ENCODE measurements around the gene SKA3. TPM values are rescaled to one million over a fixed set of nuclear protein-coding genes. Genes with fewer than 3 reads are reported as not detected.
"Not testable (repeated sequence)": the region's sequence is repeated elsewhere in the genome, so short reads cannot be mapped to it uniquely, and the experiment has no call there.

Gene SKA3
- total and polyA plus RNA-seq, 7 donors: 0.33 to 6.7 (median 0.78) TPM; not detected in 1

- Histone ChIP-seq H3K27me3 (no peaks in the 10 kb centered on the region), H3K9me3 (peaks cover 0 to 10% (median 5%) of the 10 kb centered on the region in 4 donors), H3K4me1 (peaks cover 0 to 4% (median 2%) of the 10 kb centered on the region in 4 donors), H3K27ac (no peak overlapping the region), H3K4me3 (no peak overlapping the region), H3K36me3 (no peaks in the 10 kb centered on the region)
- intact Hi-C loops (cut with DNase I): no loop called here
- no peak for TF ChIP-seq POLR2A (IDR thresholded peaks at IDR 0.05)
- TF ChIP-seq CTCF (IDR thresholded peaks at IDR 0.05): no peak
- TF ChIP-seq EP300 (IDR thresholded peaks at IDR 0.05): no peak
- no peak for TF ChIP-seq POLR2AphosphoS5 (IDR thresholded peaks at IDR 0.05)
- WGBS, 2 donors: 43 to 50% methylated on average over 7 of the region's 7 CpGs
- DNase-seq: no peak
Observed at GRCh38 chr13:21218351-21219035, 42.1 kb upstream of the SKA3 start.

GRCh38 chr13:21216332-21216731 lies 40.0 kb upstream of the SKA3 start:
- peaks cover 0 to 4% (median 2%) of the 10 kb centered on the region in 4 donors for H3K4me1 ChIP-seq
- DNase-seq: no peak
- H3K4me3 ChIP-seq: no peak overlapping the region
- H3K27me3 ChIP-seq: no peaks in the 10 kb centered on the region
- intact Hi-C loops (cut with DNase I): no loop called here
- no peak overlapping the region for H3K27ac ChIP-seq
- 47 to 55% methylated on average over 13 of the region's 13 CpGs for WGBS, 2 donors
- TF ChIP-seq EP300 (IDR thresholded peaks at IDR 0.05): no peak
- no peak for TF ChIP-seq CTCF (IDR thresholded peaks at IDR 0.05)
- TF ChIP-seq POLR2A (IDR thresholded peaks at IDR 0.05): no peak
- TF ChIP-seq POLR2AphosphoS5 (IDR thresholded peaks at IDR 0.05): no peak
- no peaks in the 10 kb centered on the region for H3K36me3 ChIP-seq
- peaks cover 0 to 2% (median under 1%) of the 10 kb centered on the region in 4 donors for H3K9me3 ChIP-seq

DNA sequence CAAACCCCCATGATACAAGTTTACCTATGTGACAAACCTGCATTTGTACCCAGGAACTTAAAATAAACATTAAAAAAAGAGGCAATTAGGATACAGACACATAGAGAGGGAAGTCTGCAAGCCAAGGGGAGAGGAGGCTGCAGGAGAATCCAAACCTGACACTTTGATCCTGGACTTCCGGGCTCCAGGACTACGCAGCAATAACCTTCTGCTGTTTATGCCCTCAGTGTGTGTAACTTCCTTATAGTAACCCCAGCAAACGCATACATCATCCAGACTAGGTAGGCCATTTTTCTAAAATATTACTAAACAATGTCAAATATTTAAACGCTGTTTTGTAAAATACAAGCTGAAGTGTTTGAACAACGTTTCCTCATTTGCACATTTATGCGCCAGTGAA lies 39.1 kb upstream of the SKA3 start:
- H3K36me3 ChIP-seq; intact Hi-C loops (cut with DNase I); H3K27me3 ChIP-seq; DNase-seq; H3K9me3 ChIP-seq; H3K4me3 ChIP-seq; H3K27ac ChIP-seq; H3K4me1 ChIP-seq: not testable (repeated sequence)
- WGBS, 2 donors: 46 to 74% methylated on average over 6 of the region's 6 CpGs

DNA sequence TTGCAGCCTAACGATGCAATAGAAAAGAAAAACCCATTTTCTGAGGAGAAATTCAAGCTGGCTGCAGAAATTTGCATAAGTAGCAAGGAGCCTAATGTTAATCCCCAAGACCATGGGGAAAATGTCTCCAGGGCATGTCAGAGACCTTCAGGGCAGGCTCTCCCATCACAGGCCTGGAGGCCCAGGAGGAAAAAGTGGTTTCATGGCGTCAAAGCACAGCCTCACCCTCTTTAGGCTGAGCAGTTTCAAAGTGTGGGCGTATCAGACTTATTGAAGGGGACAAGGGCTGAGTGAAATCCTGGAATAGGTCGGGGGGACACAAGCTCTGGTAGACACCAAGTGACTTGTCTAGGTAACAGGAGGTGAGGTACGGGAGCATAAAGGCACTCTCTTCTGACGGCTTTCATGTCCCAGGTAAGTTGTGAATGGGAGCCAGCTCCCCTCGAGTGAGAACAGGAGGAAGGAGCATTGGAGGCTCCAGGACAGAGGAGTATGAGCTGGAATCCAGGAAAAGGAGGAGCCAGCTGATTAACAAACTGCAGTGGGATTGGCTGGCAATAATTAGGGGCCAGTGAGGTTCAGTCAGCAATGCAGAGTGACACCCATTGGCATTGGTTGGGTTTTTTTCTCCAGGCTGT lies 35.9 kb upstream of the SKA3 start:
- H3K4me3 ChIP-seq: no peak overlapping the region
- no peak for DNase-seq
- no peaks in the 10 kb centered on the region for H3K9me3 ChIP-seq
- intact Hi-C loops (cut with DNase I): no loop called here
- no peaks in the 10 kb centered on the region for H3K27me3 ChIP-seq
- H3K4me1 ChIP-seq: peaks cover 0 to 4% (median 2%) of the 10 kb centered on the region in 4 donors
- 80 to 88% methylated on average over 7 of the region's 7 CpGs for WGBS, 2 donors
- TF ChIP-seq CTCF (IDR thresholded peaks at IDR 0.05): no peak
- TF ChIP-seq EP300 (IDR thresholded peaks at IDR 0.05): no peak
- TF ChIP-seq POLR2AphosphoS5 (IDR thresholded peaks at IDR 0.05): no peak
- no peak for TF ChIP-seq POLR2A (IDR thresholded peaks at IDR 0.05)
- H3K27ac ChIP-seq: no peak overlapping the region
- H3K36me3 ChIP-seq: no peaks in the 10 kb centered on the region

DNA sequence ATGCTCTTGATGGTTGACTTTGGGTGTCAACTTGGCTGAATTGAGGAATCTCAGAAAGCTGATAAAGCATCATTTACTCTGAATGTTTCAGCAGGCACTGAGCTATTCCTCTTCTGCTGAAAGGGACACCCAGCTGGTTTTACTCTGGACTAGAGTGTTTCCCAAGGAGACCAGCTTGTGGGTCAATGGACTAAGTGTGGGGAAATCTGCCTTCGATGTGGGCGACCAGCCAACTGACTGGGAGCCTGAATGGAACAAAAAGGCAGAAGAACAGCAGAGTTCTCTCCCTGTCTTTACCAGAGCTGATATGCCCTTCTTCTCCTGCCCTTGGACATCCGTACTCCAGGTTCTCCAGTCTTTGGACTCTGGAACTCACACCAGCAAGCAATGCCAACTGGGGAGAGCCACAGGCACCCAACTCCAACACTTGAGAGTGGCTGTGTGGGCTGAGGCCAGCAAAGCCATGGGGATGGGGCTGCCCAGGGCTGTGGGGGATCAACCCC lies 32.4 kb upstream of the SKA3 start:
- no peaks in the 10 kb centered on the region for H3K27me3 ChIP-seq
- H3K27ac ChIP-seq: no peak overlapping the region
- no peak for DNase-seq
- H3K4me3 ChIP-seq: no peak overlapping the region
- TF ChIP-seq EP300 (IDR thresholded peaks at IDR 0.05) (no peak), POLR2AphosphoS5 (IDR thresholded peaks at IDR 0.05) (no peak), CTCF (IDR thresholded peaks at IDR 0.05) (no peak), POLR2A (IDR thresholded peaks at IDR 0.05) (no peak)
- intact Hi-C loops (cut with DNase I): no loop called here
- H3K36me3 ChIP-seq: no peaks in the 10 kb centered on the region
- H3K9me3 ChIP-seq: no peaks in the 10 kb centered on the region
- 82 to 87% methylated on average over 3 of the region's 3 CpGs for WGBS, 2 donors
- H3K4me1 ChIP-seq: no peaks in the 10 kb centered on the region

Data from sigmoid colon (tissue), 7 donors.